ENCODE data around the gene PYM1.
"Not testable (repeated sequence)": the region's sequence is repeated elsewhere in the genome, so short reads cannot be mapped to it uniquely, and the experiment has no call there.

The PYM1 gene

GRCh38 chr12:55938826-55939501 is 11.3 kb upstream of the PYM1 start:
- DNase-seq = no peak

GRCh38 chr12:55937981-55938380 is 10.3 kb upstream of the PYM1 start:
- no peak for DNase-seq

GRCh38 chr12:55935738-55936151 is 8.1 kb upstream of the PYM1 start:
- peak; percentile 48 for DNase-seq

- no peak for DNase-seq
Observed at GRCh38 chr12:55934773-55935172, 7.1 kb upstream of the PYM1 start.

- no peak for DNase-seq
Observed at GRCh38 chr12:55933799-55934742, 6.4 kb upstream of the PYM1 start.

- no peak for DNase-seq
Observed at GRCh38 chr12:55933169-55933798, 5.6 kb upstream of the PYM1 start.

GRCh38 chr12:55932551-55932910 is 4.8 kb upstream of the PYM1 start:
- DNase-seq = no peak

- peak; percentile 47 for DNase-seq
Observed at GRCh38 chr12:55931780-55932550, 4.3 kb upstream of the PYM1 start.

GRCh38 chr12:55931317-55931779 is 3.7 kb upstream of the PYM1 start:
- DNase-seq = peak; percentile 44

- DNase-seq = peak; percentile 53
Observed at GRCh38 chr12:55930771-55931316, 3.1 kb upstream of the PYM1 start, which contains the start of gene DGKA. DGKA (plus strand) TSS chr12:55931162; CDS start chr12:55936504, 5,342 bp downstream.

- DNase-seq = no peak
Observed at GRCh38 chr12:55929306-55929791, 1.7 kb upstream of the PYM1 start.

- DNase-seq = peak; percentile 94
Observed at GRCh38 chr12:55926738-55927587, 731 bp downstream of the PYM1 start.

GRCh38 chr12:55925870-55926737 is 1.6 kb downstream of the PYM1 start:
- no peak for DNase-seq

GRCh38 chr12:55925371-55925770 is 2.3 kb downstream of the PYM1 start:
- no peak for DNase-seq

- DNase-seq = not testable (repeated sequence)
Observed at GRCh38 chr12:55923648-55924047, 4.0 kb downstream of the PYM1 start.

- no peak for DNase-seq
Observed at GRCh38 chr12:55922126-55922525, 5.6 kb downstream of the PYM1 start.

GRCh38 chr12:55919032-55919431 is 8.7 kb downstream of the PYM1 start:
- not testable (repeated sequence) for DNase-seq

- DNase-seq = no peak
Observed at GRCh38 chr12:55915482-55915859, 12.2 kb downstream of the PYM1 start.

GRCh38 chr12:55912908-55913307 is 14.8 kb downstream of the PYM1 start:
- no peak for DNase-seq

GRCh38 chr12:55909513-55909884 is 18.2 kb downstream of the PYM1 start:
- no peak for DNase-seq

All from retina (tissue), 1 donor.